IPS-NIHi7 (cell line): Measurements from ENCODE around the gene PTPRN2.

Source experiments
- DNase-seq: peaks from one replicate; pipeline ENCODE4 v3.0.0; 2012; ENCODE audit warnings: mixed read lengths; ENCODE audit errors: extremely low spot score

Gene PTPRN2

GRCh38 chr7:157612009-157612663, 975.5 kb downstream of the PTPRN2 start:
- no peak for DNase-seq

GRCh38 chr7:157611341-157611740, 976.3 kb downstream of the PTPRN2 start:
- no peak for DNase-seq

GRCh38 chr7:157610671-157611295, 976.8 kb downstream of the PTPRN2 start:
- DNase-seq, result no peak

GRCh38 chr7:157609932-157610640, 977.5 kb downstream of the PTPRN2 start:
- no peak for DNase-seq

GRCh38 chr7:157609516-157609915, 978.1 kb downstream of the PTPRN2 start:
- no peak for DNase-seq

- DNase-seq, result no peak
Measured at GRCh38 chr7:157607218-157607617, 980.4 kb downstream of the PTPRN2 start.

- no peak for DNase-seq
Measured at GRCh38 chr7:157606140-157606539, 981.5 kb downstream of the PTPRN2 start.

- DNase-seq, result no peak
Measured at GRCh38 chr7:157605638-157606037, 982.0 kb downstream of the PTPRN2 start.

GRCh38 chr7:157604661-157605381, 982.8 kb downstream of the PTPRN2 start:
- DNase-seq, result no peak

- no peak for DNase-seq
Measured at GRCh38 chr7:157603716-157604115, 983.9 kb downstream of the PTPRN2 start.

GRCh38 chr7:157603005-157603404, 984.6 kb downstream of the PTPRN2 start:
- no peak for DNase-seq

GRCh38 chr7:157602581-157602980, 985.0 kb downstream of the PTPRN2 start:
- no peak for DNase-seq

GRCh38 chr7:157602156-157602555, 985.5 kb downstream of the PTPRN2 start:
- no peak for DNase-seq

GRCh38 chr7:157601530-157601929, 986.1 kb downstream of the PTPRN2 start:
- DNase-seq, result no peak

GRCh38 chr7:157599491-157599890, 988.1 kb downstream of the PTPRN2 start:
- no peak for DNase-seq

GRCh38 chr7:157597562-157597961, 990.1 kb downstream of the PTPRN2 start:
- DNase-seq, result no peak

- no peak for DNase-seq
Measured at GRCh38 chr7:157596881-157597280, 990.7 kb downstream of the PTPRN2 start.

GRCh38 chr7:157596471-157596870, 991.2 kb downstream of the PTPRN2 start:
- DNase-seq, result no peak

- no peak for DNase-seq
Measured at GRCh38 chr7:157596026-157596425, 991.6 kb downstream of the PTPRN2 start.

GRCh38 chr7:157595086-157595855, 992.4 kb downstream of the PTPRN2 start:
- DNase-seq, result no peak

- no peak for DNase-seq
Measured at GRCh38 chr7:157594306-157594705, 993.3 kb downstream of the PTPRN2 start.

GRCh38 chr7:157593541-157593940, 994.1 kb downstream of the PTPRN2 start:
- no peak for DNase-seq
